GM21526 (cell line): ENCODE measurements around the gene PRIM2.
"Not testable (repeated sequence)": the region's sequence is repeated elsewhere in the genome, so short reads cannot be mapped to it uniquely, and the experiment has no call there.

Experiments used
- ATAC-seq: cut with Tn5 transposase; IDR thresholded peaks from one replicate; pipeline ENCODE4 v1.9.1; 2021; ENCODE audit warnings: moderate library complexity; ENCODE audit not compliant: unreplicated experiment, low FRiP score

Gene PRIM2

GRCh38 chr6:57572844-57573243 is 255.4 kb downstream of the PRIM2 start:
- not testable (repeated sequence) for ATAC-seq

GRCh38 chr6:57577023-57577422 is 259.6 kb downstream of the PRIM2 start:
- not testable (repeated sequence) for ATAC-seq

GRCh38 chr6:57579489-57579888 is 262.1 kb downstream of the PRIM2 start:
- not testable (repeated sequence) for ATAC-seq

- not testable (repeated sequence) for ATAC-seq
These were observed 264.2 kb downstream of the PRIM2 start for GRCh38 chr6:57581586-57581985.

- not testable (repeated sequence) for ATAC-seq
These were observed 283.7 kb downstream of the PRIM2 start for GRCh38 chr6:57601105-57601504.

GRCh38 chr6:57605303-57605702 is 287.9 kb downstream of the PRIM2 start:
- not testable (repeated sequence) for ATAC-seq

GRCh38 chr6:57606331-57606730 is 288.9 kb downstream of the PRIM2 start:
- ATAC-seq, result not testable (repeated sequence)

- not testable (repeated sequence) for ATAC-seq
These were observed 293.2 kb downstream of the PRIM2 start for GRCh38 chr6:57610612-57611011.

GRCh38 chr6:57618959-57619358 is 301.5 kb downstream of the PRIM2 start:
- ATAC-seq, result not testable (repeated sequence)

- not testable (repeated sequence) for ATAC-seq
These were observed 314.3 kb downstream of the PRIM2 start for GRCh38 chr6:57631773-57632172.

GRCh38 chr6:57658526-57658925 is 341.1 kb downstream of the PRIM2 start:
- ATAC-seq, result not testable (repeated sequence)

GRCh38 chr6:57659794-57660193 is 342.4 kb downstream of the PRIM2 start:
- not testable (repeated sequence) for ATAC-seq

GRCh38 chr6:57660940-57661339 is 343.5 kb downstream of the PRIM2 start:
- ATAC-seq, result not testable (repeated sequence)

GRCh38 chr6:57668108-57668507 is 350.7 kb downstream of the PRIM2 start:
- not testable (repeated sequence) for ATAC-seq

- ATAC-seq, result not testable (repeated sequence)
These were observed 353.8 kb downstream of the PRIM2 start for GRCh38 chr6:57671237-57671636.

- not testable (repeated sequence) for ATAC-seq
These were observed 354.7 kb downstream of the PRIM2 start for GRCh38 chr6:57671937-57672627.

GRCh38 chr6:57673281-57673680 is 355.9 kb downstream of the PRIM2 start:
- ATAC-seq, result not testable (repeated sequence)

GRCh38 chr6:57675386-57675785 is 358.0 kb downstream of the PRIM2 start:
- ATAC-seq, result not testable (repeated sequence)

- ATAC-seq, result not testable (repeated sequence)
These were observed 379.0 kb downstream of the PRIM2 start for GRCh38 chr6:57696382-57696781.
